ENCODE data around the gene MXI1.
"Not testable (repeated sequence)": the region's sequence is repeated elsewhere in the genome, so short reads cannot be mapped to it uniquely, and the experiment has no call there.

The MXI1 gene

DNA sequence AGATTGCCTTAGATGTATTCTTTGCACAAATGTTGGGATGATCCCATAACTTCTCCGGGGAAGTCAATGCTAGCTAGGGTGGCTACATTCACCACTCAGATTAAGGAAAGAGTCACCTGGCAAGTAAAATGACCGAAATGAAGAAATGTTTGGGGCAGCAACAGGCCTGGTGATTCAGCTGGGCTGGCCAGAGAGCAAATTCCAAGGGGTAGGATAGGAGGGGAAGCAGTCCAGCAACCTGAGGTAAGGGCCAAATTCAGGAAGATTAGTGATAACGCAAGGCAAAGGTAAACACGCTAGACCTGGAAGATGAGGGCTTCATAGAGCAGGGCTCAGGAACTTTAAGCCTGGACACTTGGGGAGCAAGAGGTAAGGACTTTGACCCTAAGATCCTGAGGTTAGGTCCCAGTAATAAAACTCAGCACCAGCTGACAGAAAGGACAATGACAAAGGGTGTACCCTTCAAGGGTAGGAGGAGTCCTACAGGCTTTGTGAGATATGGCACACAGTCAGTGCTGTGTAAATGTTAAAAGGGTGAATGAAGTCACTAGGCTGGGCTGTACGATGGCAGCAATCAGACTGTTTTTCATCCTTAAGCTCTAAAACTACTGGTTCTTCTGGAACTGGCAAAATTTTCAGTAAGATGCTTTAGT, 120.0 kb downstream of the MXI1 start:
- ATAC-seq (ENCODE audit: low read depth) (no peak), DNase-seq (ENCODE audit: low spot score) (no peak)
- Histone ChIP-seq H3K4me3 (ENCODE audit: severe bottlenecking) (no peak overlapping the region), H3K27me3 (ENCODE audit: insufficient read depth, poor library complexity, severe bottlenecking) (no peaks in the 10 kb centered on the region), H3K9me3 (ENCODE audit: severe bottlenecking) (peaks cover 9% of the 10 kb centered on the region), H3K4me1 (ENCODE audit: insufficient read depth, poor library complexity, severe bottlenecking) (peaks cover 16% of the 10 kb centered on the region), H3K27ac (ENCODE audit: poor library complexity, severe bottlenecking) (peak overlapping the region; percentile 73), H3K36me3 (ENCODE audit: low read depth) (no peaks in the 10 kb centered on the region)
- TF ChIP-seq, protein P1, sequence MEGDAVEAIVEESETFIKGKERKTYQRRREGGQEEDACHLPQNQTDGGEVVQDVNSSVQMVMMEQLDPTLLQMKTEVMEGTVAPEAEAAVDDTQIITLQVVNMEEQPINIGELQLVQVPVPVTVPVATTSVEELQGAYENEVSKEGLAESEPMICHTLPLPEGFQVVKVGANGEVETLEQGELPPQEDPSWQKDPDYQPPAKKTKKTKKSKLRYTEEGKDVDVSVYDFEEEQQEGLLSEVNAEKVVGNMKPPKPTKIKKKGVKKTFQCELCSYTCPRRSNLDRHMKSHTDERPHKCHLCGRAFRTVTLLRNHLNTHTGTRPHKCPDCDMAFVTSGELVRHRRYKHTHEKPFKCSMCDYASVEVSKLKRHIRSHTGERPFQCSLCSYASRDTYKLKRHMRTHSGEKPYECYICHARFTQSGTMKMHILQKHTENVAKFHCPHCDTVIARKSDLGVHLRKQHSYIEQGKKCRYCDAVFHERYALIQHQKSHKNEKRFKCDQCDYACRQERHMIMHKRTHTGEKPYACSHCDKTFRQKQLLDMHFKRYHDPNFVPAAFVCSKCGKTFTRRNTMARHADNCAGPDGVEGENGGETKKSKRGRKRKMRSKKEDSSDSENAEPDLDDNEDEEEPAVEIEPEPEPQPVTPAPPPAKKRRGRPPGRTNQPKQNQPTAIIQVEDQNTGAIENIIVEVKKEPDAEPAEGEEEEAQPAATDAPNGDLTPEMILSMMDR (IDR thresholded peaks at IDR 0.05; ENCODE audit: poor library complexity, severe bottlenecking), result no peak

DNA sequence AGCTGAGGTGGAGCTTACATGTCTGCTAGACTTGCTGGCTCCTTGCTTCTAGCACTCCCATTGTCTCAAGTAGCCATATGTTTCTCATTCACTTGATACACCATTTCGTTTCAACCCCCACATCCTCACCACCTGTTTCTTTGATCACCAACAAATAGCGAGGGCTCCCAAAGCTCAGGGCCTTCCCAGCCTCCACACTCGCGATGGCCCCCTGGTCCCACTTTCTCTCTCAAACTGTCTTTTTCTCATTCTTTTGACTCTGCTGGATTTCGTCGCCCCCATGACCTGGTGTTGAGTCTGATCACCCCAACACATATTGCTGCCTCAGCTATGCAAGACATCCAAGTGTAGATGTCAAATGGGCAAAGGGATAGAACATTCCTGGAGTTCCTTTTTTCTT, 123.3 kb downstream of the MXI1 start:
- no peaks in the 10 kb centered on the region for H3K36me3 ChIP-seq (ENCODE audit: low read depth)
- no peak for DNase-seq (ENCODE audit: low spot score)
- no peak overlapping the region for H3K27ac ChIP-seq (ENCODE audit: poor library complexity, severe bottlenecking)
- no peaks in the 10 kb centered on the region for H3K27me3 ChIP-seq (ENCODE audit: insufficient read depth, poor library complexity, severe bottlenecking)
- TF ChIP-seq, protein P1 (IDR thresholded peaks at IDR 0.05; ENCODE audit: poor library complexity, severe bottlenecking), result no peak
- H3K4me3 ChIP-seq (ENCODE audit: severe bottlenecking), result no peak overlapping the region
- peaks cover 9% of the 10 kb centered on the region for H3K9me3 ChIP-seq (ENCODE audit: severe bottlenecking)
- no peak for ATAC-seq (ENCODE audit: low read depth)
- peaks cover 20% of the 10 kb centered on the region for H3K4me1 ChIP-seq (ENCODE audit: insufficient read depth, poor library complexity, severe bottlenecking)

DNA sequence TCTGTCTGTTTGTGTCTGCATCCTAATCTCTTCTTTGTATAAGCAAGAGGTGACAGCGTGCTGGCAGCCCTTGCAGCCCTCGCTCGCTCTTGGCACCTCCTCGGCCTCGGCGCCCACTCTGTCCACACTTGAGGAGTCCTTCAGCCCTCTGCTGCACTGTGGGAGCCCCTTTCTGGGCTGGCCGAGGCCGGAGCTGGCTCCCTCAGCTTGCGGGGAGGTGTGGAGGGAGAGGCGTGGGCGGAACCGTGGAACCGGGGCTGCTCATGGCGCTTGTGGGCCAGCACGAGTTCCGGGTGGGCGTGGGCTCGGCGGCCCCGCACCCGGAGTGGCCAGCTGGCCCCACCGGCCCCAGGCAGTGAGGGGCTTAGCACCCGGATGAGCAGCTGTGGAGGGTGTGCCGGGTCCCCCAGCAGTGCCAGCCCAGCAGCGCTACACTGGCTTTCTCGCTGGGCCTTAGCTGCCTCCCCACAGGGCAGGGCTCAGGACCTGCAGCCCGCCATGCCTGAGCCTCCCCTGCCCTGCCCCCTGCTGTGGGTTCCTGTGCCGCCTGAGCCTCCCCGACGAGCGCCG, 123.9 kb downstream of the MXI1 start:
- H3K9me3 ChIP-seq (ENCODE audit: severe bottlenecking); H3K4me3 ChIP-seq (ENCODE audit: severe bottlenecking); H3K27me3 ChIP-seq (ENCODE audit: insufficient read depth, poor library complexity, severe bottlenecking); H3K36me3 ChIP-seq (ENCODE audit: low read depth); H3K27ac ChIP-seq (ENCODE audit: poor library complexity, severe bottlenecking); ATAC-seq (ENCODE audit: low read depth); DNase-seq (ENCODE audit: low spot score): not testable (repeated sequence)
- peaks cover 19% of the 10 kb centered on the region for H3K4me1 ChIP-seq (ENCODE audit: insufficient read depth, poor library complexity, severe bottlenecking)

DNA sequence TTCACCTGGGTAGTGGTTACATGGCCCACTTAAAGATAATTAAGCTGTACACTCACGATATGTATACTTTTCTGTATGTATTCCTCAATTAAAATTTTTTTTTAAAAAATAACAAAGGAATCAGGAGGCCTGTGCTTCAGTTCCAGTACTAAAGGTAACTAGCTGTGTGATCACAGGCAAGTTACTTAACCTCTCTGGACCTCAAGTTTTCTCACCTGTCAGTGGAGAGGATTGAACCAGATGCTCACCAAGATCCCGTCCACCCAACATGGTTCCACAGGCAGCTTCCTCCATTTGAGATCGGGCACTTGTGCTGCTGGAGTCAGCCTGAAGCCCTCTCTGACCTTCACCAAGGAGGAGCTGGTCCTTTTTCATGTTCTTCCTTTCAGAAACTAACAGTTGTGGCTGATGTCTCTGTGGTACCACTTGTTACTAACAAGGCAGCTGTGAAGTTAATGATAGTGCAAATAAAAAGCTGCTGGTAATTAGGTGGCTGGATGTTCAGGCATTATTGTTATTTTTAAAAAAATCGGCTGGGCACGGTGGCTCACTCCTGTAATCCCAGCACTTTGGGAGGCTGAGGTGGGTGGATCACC, 126.8 kb downstream of the MXI1 start:
- Histone ChIP-seq H3K4me3 (ENCODE audit: severe bottlenecking) (no peak overlapping the region), H3K27me3 (ENCODE audit: insufficient read depth, poor library complexity, severe bottlenecking) (no peaks in the 10 kb centered on the region), H3K9me3 (ENCODE audit: severe bottlenecking) (peaks cover 9% of the 10 kb centered on the region), H3K27ac (ENCODE audit: poor library complexity, severe bottlenecking) (no peak overlapping the region), H3K4me1 (ENCODE audit: insufficient read depth, poor library complexity, severe bottlenecking) (peaks cover 14% of the 10 kb centered on the region), H3K36me3 (ENCODE audit: low read depth) (no peaks in the 10 kb centered on the region)
- TF ChIP-seq, protein P1 (IDR thresholded peaks at IDR 0.05; ENCODE audit: poor library complexity, severe bottlenecking), result no peak
- DNase-seq (ENCODE audit: low spot score) (no peak), ATAC-seq (ENCODE audit: low read depth) (no peak)

DNA sequence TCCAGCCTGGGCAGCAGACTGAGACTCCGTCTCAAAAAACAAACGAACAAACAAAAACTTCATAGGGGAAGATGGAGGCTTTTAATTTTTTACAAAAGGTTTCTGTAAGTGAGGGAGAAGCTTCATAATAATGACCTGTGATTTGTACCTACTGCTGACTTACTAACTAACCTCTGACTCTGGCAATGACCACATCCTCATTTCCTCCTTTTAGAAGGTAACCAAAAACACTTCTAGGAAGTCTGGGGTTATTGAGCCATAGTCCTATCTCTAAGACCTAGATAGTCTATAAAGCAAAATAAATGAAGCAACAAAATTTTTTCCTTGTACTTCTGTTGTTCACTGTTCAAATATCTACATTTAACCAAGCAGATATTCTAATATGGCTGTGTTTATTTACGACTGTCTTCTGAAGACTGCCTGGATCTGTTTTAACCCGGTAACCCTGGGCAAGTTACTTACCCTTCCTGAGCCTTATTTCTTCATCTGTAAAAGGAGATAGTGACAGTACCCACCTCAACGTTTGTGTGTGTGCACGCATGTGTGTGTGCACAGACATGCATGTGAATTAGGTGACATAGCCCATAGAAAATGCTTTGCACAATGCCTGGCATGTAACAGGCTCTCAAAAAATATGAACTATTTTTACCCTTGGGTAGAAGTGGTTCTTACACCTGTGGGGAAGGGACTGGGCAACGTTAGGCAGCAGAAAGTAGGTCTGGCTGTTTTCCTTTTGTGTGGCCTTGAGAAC, 128.1 kb downstream of the MXI1 start:
- ATAC-seq (ENCODE audit: low read depth) (no peak; the same call in 2 of the 3 replicates), DNase-seq (ENCODE audit: low spot score) (no peak)
- TF ChIP-seq, protein P1 (IDR thresholded peaks at IDR 0.05; ENCODE audit: poor library complexity, severe bottlenecking), result no peak
- peaks cover 14% of the 10 kb centered on the region for H3K4me1 ChIP-seq (ENCODE audit: insufficient read depth, poor library complexity, severe bottlenecking)
- H3K4me3 ChIP-seq (ENCODE audit: severe bottlenecking), result no peak overlapping the region
- H3K9me3 ChIP-seq (ENCODE audit: severe bottlenecking), result peaks cover 6% of the 10 kb centered on the region
- peak overlapping the region; percentile 61 for H3K27ac ChIP-seq (ENCODE audit: poor library complexity, severe bottlenecking)
- H3K36me3 ChIP-seq (ENCODE audit: low read depth), result no peaks in the 10 kb centered on the region
- H3K27me3 ChIP-seq (ENCODE audit: insufficient read depth, poor library complexity, severe bottlenecking), result no peaks in the 10 kb centered on the region

Data from RWPE2 (cell line).